HEK293 (cell line): Measurements from ENCODE around the gene DVL1.

Source experiments
- HOXD13 ChIP-seq: sonication (generic); formaldehyde crosslinking; IDR thresholded peaks from 2 replicates; pipeline ENCODE4 v1.8.0; 2022; ENCODE audit warnings: missing genetic modification reagents, borderline replicate concordance
- IKZF3 ChIP-seq: fragments of 450-650 bp; IDR thresholded peaks from 2 replicates; pipeline ENCODE4 v1.5.0; 2018; ENCODE audit warnings: missing biosample characterization, mild to moderate bottlenecking, missing genetic modification characterization, moderate library complexity
- TCF7L2 ChIP-seq: IDR thresholded peaks from 2 replicates; pipeline ENCODE4 v1.6.1; 2011; ENCODE audit warnings: low read depth, mild to moderate bottlenecking, inconsistent platforms, low read length, moderate library complexity, borderline replicate concordance
- ZBTB1 ChIP-seq: fragments of 450-650 bp; formaldehyde crosslinking; IDR thresholded peaks from 2 replicates; pipeline ENCODE4 v1.5.1; 2016; ENCODE audit warnings: missing biosample characterization, missing genetic modification characterization
- ZFP37 ChIP-seq: fragments of 450-650 bp; formaldehyde crosslinking; IDR thresholded peaks from 2 replicates; pipeline ENCODE4 v1.5.1; 2016; ENCODE audit warnings: missing biosample characterization, missing genetic modification characterization
- ZFP69B ChIP-seq: fragments of 450-650 bp; formaldehyde crosslinking; IDR thresholded peaks from 2 replicates; pipeline ENCODE4 v1.5.1; 2016; ENCODE audit warnings: missing biosample characterization, missing genetic modification characterization
- ZNF138 ChIP-seq: fragments of 450-650 bp; formaldehyde crosslinking; IDR thresholded peaks from 2 replicates; pipeline ENCODE4 v1.5.1; 2016; ENCODE audit warnings: missing biosample characterization, missing genetic modification characterization, borderline replicate concordance
- ZNF16 ChIP-seq: fragments of 450-650 bp; formaldehyde crosslinking; IDR thresholded peaks from 2 replicates; pipeline ENCODE4 v1.5.1; 2016; ENCODE audit warnings: low read depth, missing biosample characterization, missing genetic modification characterization
- ZNF433 ChIP-seq: fragments of 450-650 bp; formaldehyde crosslinking; IDR thresholded peaks from 2 replicates; pipeline ENCODE4 v1.5.1; 2016; ENCODE audit warnings: missing biosample characterization, missing genetic modification characterization, low read depth
- ZNF510 ChIP-seq: fragments of 450-650 bp; formaldehyde crosslinking; IDR thresholded peaks from 2 replicates; pipeline ENCODE4 v1.5.1; 2018; ENCODE audit warnings: mild to moderate bottlenecking, missing genetic modification characterization, missing biosample characterization; ENCODE audit not compliant: insufficient replicate concordance
- ZNF514 ChIP-seq: fragments of 450-650 bp; formaldehyde crosslinking; IDR thresholded peaks from 2 replicates; pipeline ENCODE4 v1.5.1; 2016; ENCODE audit warnings: missing biosample characterization, missing genetic modification characterization
- ZNF548 ChIP-seq: fragments of 450-650 bp; formaldehyde crosslinking; IDR thresholded peaks from 2 replicates; pipeline ENCODE4 v1.5.1; 2016; ENCODE audit warnings: missing biosample characterization, missing genetic modification characterization
- ZNF585B ChIP-seq: fragments of 450-650 bp; formaldehyde crosslinking; IDR thresholded peaks from 2 replicates; pipeline ENCODE4 v1.5.1; 2016; ENCODE audit warnings: missing biosample characterization, missing genetic modification characterization
- ZNF621 ChIP-seq: fragments of 450-650 bp; formaldehyde crosslinking; IDR thresholded peaks from 2 replicates; pipeline ENCODE4 v1.5.1; 2017; ENCODE audit warnings: missing biosample characterization, missing genetic modification characterization
- ZNF658 ChIP-seq: fragments of 450-650 bp; formaldehyde crosslinking; IDR thresholded peaks from 2 replicates; pipeline ENCODE4; 2016; ENCODE audit warnings: missing biosample characterization, missing genetic modification characterization
- ZSCAN30 ChIP-seq: fragments of 450-650 bp; IDR thresholded peaks from 2 replicates; pipeline ENCODE4 v1.5.1; 2018; ENCODE audit warnings: missing biosample characterization, mild to moderate bottlenecking, missing genetic modification characterization, moderate library complexity
- TF ChIP-seq, protein P1 (sequence below): fragments of 450-650 bp; formaldehyde crosslinking; conservative IDR thresholded peaks from 2 replicates; pipeline ENCODE4 v1.5.1; 2016; ENCODE audit warnings: low read depth, missing biosample characterization, missing genetic modification characterization
- TF ChIP-seq, protein P2 (sequence below): sonication (generic); formaldehyde crosslinking; IDR thresholded peaks from 2 replicates; pipeline ENCODE4 v1.8.1; 2022; ENCODE audit warnings: mild to moderate bottlenecking, moderate library complexity, missing genetic modification reagents
- TF ChIP-seq, protein P3 (sequence below): fragments of 450-650 bp; formaldehyde crosslinking; IDR thresholded peaks from 2 replicates; pipeline ENCODE4 v1.5.1; 2016; ENCODE audit warnings: missing biosample characterization, missing genetic modification characterization, borderline replicate concordance
- TF ChIP-seq, protein P4 (sequence below): fragments of 450-650 bp; formaldehyde crosslinking; IDR thresholded peaks from 2 replicates; pipeline ENCODE4 v1.5.1; 2016; ENCODE audit warnings: missing biosample characterization, missing genetic modification characterization
- TF ChIP-seq, protein P5 (sequence below): fragments of 450-650 bp; formaldehyde crosslinking; IDR thresholded peaks from 2 replicates; pipeline ENCODE4 v1.5.1; 2016; ENCODE audit warnings: missing biosample characterization, missing genetic modification characterization
- TF ChIP-seq, protein P6 (sequence below): fragments of 450-650 bp; formaldehyde crosslinking; IDR thresholded peaks from 2 replicates; pipeline ENCODE4 v1.5.1; 2017; ENCODE audit warnings: missing biosample characterization, missing genetic modification characterization

DVL1 gene

DNA sequence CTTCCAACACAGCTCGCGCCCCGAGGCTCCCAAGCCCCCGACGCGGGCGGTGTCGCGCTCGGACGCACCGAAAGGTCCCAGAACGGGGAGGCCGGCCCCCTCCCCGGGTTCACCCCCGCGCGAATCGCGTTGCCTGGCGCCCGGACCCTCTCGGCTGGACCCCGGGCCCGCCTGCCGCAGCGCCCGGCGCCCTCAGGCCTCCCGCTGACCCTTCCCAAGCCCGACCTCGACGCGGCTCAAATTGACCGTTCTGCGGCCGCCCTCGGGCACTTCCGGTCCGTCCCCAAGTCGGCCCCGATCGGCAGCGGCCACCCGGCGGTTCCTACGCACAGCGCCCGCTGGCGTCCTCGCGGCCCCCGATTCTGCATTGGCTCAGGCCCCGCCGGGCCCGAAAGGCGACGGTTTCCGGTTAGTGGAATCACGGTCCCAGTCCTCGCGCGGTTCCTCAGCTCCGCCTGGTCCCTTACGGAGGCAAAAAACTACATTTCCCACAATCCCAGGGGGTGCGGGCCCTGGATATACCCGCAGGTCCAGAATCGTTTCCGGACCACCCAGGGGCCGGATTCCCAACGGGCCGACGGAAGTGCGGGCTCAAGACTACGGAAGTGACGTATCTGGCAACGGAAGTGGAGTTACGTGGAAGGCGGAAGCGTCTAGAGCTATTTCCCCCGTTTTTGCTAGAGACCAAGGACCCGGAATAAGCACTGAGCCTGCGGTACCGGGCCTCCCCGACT lies 25.9 kb upstream of the DVL1 start, which contains the start of gene AURKAIP1 (continued):
- TF ChIP-seq, protein P1, sequence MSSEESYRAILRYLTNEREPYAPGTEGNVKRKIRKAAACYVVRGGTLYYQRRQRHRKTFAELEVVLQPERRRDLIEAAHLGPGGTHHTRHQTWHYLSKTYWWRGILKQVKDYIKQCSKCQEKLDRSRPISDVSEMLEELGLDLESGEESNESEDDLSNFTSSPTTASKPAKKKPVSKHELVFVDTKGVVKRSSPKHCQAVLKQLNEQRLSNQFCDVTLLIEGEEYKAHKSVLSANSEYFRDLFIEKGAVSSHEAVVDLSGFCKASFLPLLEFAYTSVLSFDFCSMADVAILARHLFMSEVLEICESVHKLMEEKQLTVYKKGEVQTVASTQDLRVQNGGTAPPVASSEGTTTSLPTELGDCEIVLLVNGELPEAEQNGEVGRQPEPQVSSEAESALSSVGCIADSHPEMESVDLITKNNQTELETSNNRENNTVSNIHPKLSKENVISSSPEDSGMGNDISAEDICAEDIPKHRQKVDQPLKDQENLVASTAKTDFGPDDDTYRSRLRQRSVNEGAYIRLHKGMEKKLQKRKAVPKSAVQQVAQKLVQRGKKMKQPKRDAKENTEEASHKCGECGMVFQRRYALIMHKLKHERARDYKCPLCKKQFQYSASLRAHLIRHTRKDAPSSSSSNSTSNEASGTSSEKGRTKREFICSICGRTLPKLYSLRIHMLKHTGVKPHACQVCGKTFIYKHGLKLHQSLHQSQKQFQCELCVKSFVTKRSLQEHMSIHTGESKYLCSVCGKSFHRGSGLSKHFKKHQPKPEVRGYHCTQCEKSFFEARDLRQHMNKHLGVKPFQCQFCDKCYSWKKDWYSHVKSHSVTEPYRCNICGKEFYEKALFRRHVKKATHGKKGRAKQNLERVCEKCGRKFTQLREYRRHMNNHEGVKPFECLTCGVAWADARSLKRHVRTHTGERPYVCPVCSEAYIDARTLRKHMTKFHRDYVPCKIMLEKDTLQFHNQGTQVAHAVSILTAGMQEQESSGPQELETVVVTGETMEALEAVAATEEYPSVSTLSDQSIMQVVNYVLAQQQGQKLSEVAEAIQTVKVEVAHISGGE = peak; percentile 100
- TF ChIP-seq ZBTB1 (peak; percentile 96), ZSCAN30 (tag by site-specific recombination) (peak; percentile 100), ZNF658 (0 out of 2 replicates have a peak, but pooled peaks have one; percentile 65), ZNF548 (no peak), ZNF510 (tag by site-specific recombination) (no peak), ZNF621 (no peak), ZFP37 (tag by site-specific recombination) (peak; percentile 100), ZNF433 (tag by site-specific recombination) (no peak), IKZF3 (tag by site-specific recombination) (peak; percentile 67), ZNF585B (tag by site-specific recombination) (no peak), ZFP69B (peak; percentile 93), ZNF138 (tag by site-specific recombination) (no peak), ZNF514 (no peak), ZNF16 (tag by site-specific recombination) (0 out of 2 replicates have a peak, but pooled peaks have one; percentile 34), TCF7L2 (no peak), HOXD13 (CRISPR knock-in tag) (no peak)
- TF ChIP-seq, protein P2, sequence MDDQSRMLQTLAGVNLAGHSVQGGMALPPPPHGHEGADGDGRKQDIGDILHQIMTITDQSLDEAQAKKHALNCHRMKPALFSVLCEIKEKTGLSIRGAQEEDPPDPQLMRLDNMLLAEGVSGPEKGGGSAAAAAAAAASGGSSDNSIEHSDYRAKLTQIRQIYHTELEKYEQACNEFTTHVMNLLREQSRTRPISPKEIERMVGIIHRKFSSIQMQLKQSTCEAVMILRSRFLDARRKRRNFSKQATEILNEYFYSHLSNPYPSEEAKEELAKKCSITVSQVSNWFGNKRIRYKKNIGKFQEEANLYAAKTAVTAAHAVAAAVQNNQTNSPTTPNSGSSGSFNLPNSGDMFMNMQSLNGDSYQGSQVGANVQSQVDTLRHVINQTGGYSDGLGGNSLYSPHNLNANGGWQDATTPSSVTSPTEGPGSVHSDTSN = peak; percentile 85
- TF ChIP-seq, protein P3, sequence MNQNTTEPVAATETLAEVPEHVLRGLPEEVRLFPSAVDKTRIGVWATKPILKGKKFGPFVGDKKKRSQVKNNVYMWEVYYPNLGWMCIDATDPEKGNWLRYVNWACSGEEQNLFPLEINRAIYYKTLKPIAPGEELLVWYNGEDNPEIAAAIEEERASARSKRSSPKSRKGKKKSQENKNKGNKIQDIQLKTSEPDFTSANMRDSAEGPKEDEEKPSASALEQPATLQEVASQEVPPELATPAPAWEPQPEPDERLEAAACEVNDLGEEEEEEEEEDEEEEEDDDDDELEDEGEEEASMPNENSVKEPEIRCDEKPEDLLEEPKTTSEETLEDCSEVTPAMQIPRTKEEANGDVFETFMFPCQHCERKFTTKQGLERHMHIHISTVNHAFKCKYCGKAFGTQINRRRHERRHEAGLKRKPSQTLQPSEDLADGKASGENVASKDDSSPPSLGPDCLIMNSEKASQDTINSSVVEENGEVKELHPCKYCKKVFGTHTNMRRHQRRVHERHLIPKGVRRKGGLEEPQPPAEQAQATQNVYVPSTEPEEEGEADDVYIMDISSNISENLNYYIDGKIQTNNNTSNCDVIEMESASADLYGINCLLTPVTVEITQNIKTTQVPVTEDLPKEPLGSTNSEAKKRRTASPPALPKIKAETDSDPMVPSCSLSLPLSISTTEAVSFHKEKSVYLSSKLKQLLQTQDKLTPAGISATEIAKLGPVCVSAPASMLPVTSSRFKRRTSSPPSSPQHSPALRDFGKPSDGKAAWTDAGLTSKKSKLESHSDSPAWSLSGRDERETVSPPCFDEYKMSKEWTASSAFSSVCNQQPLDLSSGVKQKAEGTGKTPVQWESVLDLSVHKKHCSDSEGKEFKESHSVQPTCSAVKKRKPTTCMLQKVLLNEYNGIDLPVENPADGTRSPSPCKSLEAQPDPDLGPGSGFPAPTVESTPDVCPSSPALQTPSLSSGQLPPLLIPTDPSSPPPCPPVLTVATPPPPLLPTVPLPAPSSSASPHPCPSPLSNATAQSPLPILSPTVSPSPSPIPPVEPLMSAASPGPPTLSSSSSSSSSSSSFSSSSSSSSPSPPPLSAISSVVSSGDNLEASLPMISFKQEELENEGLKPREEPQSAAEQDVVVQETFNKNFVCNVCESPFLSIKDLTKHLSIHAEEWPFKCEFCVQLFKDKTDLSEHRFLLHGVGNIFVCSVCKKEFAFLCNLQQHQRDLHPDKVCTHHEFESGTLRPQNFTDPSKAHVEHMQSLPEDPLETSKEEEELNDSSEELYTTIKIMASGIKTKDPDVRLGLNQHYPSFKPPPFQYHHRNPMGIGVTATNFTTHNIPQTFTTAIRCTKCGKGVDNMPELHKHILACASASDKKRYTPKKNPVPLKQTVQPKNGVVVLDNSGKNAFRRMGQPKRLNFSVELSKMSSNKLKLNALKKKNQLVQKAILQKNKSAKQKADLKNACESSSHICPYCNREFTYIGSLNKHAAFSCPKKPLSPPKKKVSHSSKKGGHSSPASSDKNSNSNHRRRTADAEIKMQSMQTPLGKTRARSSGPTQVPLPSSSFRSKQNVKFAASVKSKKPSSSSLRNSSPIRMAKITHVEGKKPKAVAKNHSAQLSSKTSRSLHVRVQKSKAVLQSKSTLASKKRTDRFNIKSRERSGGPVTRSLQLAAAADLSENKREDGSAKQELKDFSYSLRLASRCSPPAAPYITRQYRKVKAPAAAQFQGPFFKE (tag by site-specific recombination) = no peak
- TF ChIP-seq, protein P4, sequence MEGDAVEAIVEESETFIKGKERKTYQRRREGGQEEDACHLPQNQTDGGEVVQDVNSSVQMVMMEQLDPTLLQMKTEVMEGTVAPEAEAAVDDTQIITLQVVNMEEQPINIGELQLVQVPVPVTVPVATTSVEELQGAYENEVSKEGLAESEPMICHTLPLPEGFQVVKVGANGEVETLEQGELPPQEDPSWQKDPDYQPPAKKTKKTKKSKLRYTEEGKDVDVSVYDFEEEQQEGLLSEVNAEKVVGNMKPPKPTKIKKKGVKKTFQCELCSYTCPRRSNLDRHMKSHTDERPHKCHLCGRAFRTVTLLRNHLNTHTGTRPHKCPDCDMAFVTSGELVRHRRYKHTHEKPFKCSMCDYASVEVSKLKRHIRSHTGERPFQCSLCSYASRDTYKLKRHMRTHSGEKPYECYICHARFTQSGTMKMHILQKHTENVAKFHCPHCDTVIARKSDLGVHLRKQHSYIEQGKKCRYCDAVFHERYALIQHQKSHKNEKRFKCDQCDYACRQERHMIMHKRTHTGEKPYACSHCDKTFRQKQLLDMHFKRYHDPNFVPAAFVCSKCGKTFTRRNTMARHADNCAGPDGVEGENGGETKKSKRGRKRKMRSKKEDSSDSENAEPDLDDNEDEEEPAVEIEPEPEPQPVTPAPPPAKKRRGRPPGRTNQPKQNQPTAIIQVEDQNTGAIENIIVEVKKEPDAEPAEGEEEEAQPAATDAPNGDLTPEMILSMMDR (tag by site-specific recombination) = peak; percentile 99
- TF ChIP-seq, protein P5, sequence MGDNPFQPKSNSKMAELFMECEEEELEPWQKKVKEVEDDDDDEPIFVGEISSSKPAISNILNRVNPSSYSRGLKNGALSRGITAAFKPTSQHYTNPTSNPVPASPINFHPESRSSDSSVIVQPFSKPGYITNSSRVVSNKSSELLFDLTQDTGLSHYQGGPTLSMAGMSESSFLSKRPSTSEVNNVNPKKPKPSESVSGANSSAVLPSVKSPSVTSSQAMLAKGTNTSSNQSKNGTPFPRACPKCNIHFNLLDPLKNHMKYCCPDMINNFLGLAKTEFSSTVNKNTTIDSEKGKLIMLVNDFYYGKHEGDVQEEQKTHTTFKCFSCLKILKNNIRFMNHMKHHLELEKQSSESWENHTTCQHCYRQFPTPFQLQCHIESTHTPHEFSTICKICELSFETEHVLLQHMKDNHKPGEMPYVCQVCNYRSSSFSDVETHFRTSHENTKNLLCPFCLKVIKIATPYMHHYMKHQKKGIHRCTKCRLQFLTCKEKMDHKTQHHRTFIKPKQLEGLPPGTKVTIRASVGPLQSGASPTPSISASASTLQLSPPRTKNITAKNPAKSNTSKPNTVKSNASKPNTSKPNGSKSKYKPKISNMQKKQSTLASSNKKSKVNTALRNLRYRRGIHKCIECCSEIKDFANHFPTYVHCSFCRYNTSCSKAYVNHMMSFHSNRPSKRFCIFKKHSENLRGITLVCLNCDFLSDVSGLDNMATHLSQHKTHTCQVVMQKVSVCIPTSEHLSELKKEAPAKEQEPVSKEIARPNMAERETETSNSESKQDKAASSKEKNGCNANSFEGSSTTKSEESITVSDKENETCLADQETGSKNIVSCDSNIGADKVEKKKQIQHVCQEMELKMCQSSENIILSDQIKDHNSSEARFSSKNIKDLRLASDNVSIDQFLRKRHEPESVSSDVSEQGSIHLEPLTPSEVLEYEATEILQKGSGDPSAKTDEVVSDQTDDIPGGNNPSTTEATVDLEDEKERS = no peak
- TF ChIP-seq, protein P6, sequence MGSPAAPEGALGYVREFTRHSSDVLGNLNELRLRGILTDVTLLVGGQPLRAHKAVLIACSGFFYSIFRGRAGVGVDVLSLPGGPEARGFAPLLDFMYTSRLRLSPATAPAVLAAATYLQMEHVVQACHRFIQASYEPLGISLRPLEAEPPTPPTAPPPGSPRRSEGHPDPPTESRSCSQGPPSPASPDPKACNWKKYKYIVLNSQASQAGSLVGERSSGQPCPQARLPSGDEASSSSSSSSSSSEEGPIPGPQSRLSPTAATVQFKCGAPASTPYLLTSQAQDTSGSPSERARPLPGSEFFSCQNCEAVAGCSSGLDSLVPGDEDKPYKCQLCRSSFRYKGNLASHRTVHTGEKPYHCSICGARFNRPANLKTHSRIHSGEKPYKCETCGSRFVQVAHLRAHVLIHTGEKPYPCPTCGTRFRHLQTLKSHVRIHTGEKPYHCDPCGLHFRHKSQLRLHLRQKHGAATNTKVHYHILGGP = peak; percentile 15; the same call in 1 of the 2 replicates
